Upper lobe of left lung (tissue), 6 donors: ENCODE data around the gene ADAM12. TPM values are rescaled to one million over a fixed set of nuclear protein-coding genes. Genes with fewer than 3 reads are reported as not detected.

Experiments
- ATAC-seq, 2 donors: fragments of 200-7000 bp; cut with Tn5 transposase; one replicate each; pipeline ENCODE4 v1.9.1; 2022; ENCODE audit warnings: mild to moderate bottlenecking in 2 of 2, moderate library complexity in 2 of 2; ENCODE audit not compliant: low FRiP score in 2 of 2
- DNase-seq, 2 donors: peaks; one replicate each; pipeline ENCODE4 v3.0.0-alpha.2; 2019 to 2020
- H3K27ac ChIP-seq, 4 donors: fragments of 200-600 bp; sonication (generic); one replicate each; pipeline ENCODE4 v1.5.1; 2016 to 2019
- H3K27me3 ChIP-seq, 4 donors: fragments of 200-600 bp; sonication (generic); one replicate each; pipeline ENCODE4 v1.5.1; 2017 to 2019
- H3K36me3 ChIP-seq, 4 donors: fragments of 200-600 bp; sonication (generic); one replicate each; pipeline ENCODE4 v1.5.1; 2016 to 2019
- H3K4me1 ChIP-seq, 4 donors: fragments of 200-600 bp; sonication (generic); one replicate each; pipeline ENCODE4 v1.5.1; 2018 to 2019
- H3K4me3 ChIP-seq, 4 donors: fragments of 200-600 bp; sonication (generic); one replicate each; pipeline ENCODE4 v1.5.1; 2017 to 2019; ENCODE audit warnings: mild to moderate bottlenecking in 2 of 4, moderate library complexity in 1 of 4
- H3K9me3 ChIP-seq, 4 donors: fragments of 200-600 bp; sonication (generic); one replicate each; pipeline ENCODE4 v1.5.1; 2018 to 2019
- CTCF ChIP-seq, 6 experiments: fragments of 450-650 bp in 4 of 6; fragments of 200-600 bp in 2 of 6; sonication (generic) in 2 of 6; IDR thresholded peaks; one replicate each; pipeline ENCODE4 v1.5.1; 2016 to 2019; ENCODE audit warnings: antibody characterized with exemption in 6 of 6
- EP300 ChIP-seq, 4 donors: sonication (generic); formaldehyde crosslinking; IDR thresholded peaks; one replicate each; pipeline ENCODE4 v1.5.1; 2017; ENCODE audit warnings: antibody characterized with exemption in 4 of 4, control low read depth in 2 of 4
- POLR2A ChIP-seq, 4 donors: fragments of 450-650 bp; IDR thresholded peaks; one replicate each; pipeline ENCODE4 v1.5.1; 2016 to 2017; ENCODE audit warnings: antibody characterized with exemption in 4 of 4, mild to moderate bottlenecking in 2 of 4
- POLR2AphosphoS5 ChIP-seq, 2 donors: sonication (generic); formaldehyde crosslinking; IDR thresholded peaks; one replicate each; pipeline ENCODE4 v1.5.1; 2017; ENCODE audit warnings: antibody characterized with exemption in 2 of 2
- WGBS, 2 donors: methylation state at CpG; one replicate each; pipeline ENCODE4 v1.1.5; 2017 to 2018; 5-methylcytosine and 5-hydroxymethylcytosine counted together
- total RNA-seq, 6 donors: library from RNA; depleted of rRNA in 4 of 6; stranded (reverse); fragments of >200 nt in 4 of 6; gene quantifications; one replicate each; pipeline versions ENCODE4 v1.1.0 to v1.2.1, GENCODE V29; 2016 to 2021
- donor health status: DM: no; HTN: no; CAD: no; lungs with moderate emphysema.
- donor health status: DM: no; HTN: yes; CAD: no; lungs with severe emphysema.

Gene ADAM12
- total RNA-seq, 6 donors from 2014 or later: 0.44 to 3.7 (median 0.82) TPM

GRCh38 chr10:126201603-126202002, 186.7 kb downstream of the ADAM12 start:
- Histone ChIP-seq H3K36me3 (no peaks in the 10 kb centered on the region), H3K4me3 (no peak overlapping the region), H3K4me1 (no peaks in the 10 kb centered on the region), H3K27me3 (no peaks in the 10 kb centered on the region), H3K27ac (no peak overlapping the region), H3K9me3 (no peaks in the 10 kb centered on the region)
- TF ChIP-seq EP300 (IDR thresholded peaks at IDR 0.05) (no peak), POLR2A (IDR thresholded peaks at IDR 0.05) (no peak), POLR2AphosphoS5 (IDR thresholded peaks at IDR 0.05) (no peak), CTCF (IDR thresholded peaks at IDR 0.05) (no peak)
- WGBS, 2 donors: 68 to 73% methylated on average over 8 of the region's 8 CpGs
- ATAC-seq (no peak), DNase-seq (no peak)

GRCh38 chr10:126199221-126199998, 188.9 kb downstream of the ADAM12 start:
- 90 to 95% methylated on average over 11 to 13 of the region's 13 CpGs for WGBS, 2 donors

GRCh38 chr10:126198681-126199080, 189.6 kb downstream of the ADAM12 start:
- Histone ChIP-seq H3K4me1 (no peaks in the 10 kb centered on the region), H3K36me3 (no peaks in the 10 kb centered on the region), H3K27me3 (no peaks in the 10 kb centered on the region), H3K27ac (no peak overlapping the region), H3K4me3 (no peak overlapping the region), H3K9me3 (no peaks in the 10 kb centered on the region)
- DNase-seq: no peak
- TF ChIP-seq CTCF (IDR thresholded peaks at IDR 0.05): no peak
- TF ChIP-seq POLR2A (IDR thresholded peaks at IDR 0.05): no peak
- TF ChIP-seq EP300 (IDR thresholded peaks at IDR 0.05): no peak
- TF ChIP-seq POLR2AphosphoS5 (IDR thresholded peaks at IDR 0.05): no peak
- no peak for ATAC-seq

More at GRCh38 chr10:126199221-126199998, 188.9 kb downstream of the ADAM12 start:
- TF ChIP-seq CTCF (IDR thresholded peaks at IDR 0.05): no peak
- no peak for TF ChIP-seq POLR2AphosphoS5 (IDR thresholded peaks at IDR 0.05)
- Histone ChIP-seq H3K4me3 (no peak overlapping the region), H3K4me1 (no peaks in the 10 kb centered on the region), H3K36me3 (no peaks in the 10 kb centered on the region), H3K27ac (no peak overlapping the region), H3K9me3 (no peaks in the 10 kb centered on the region), H3K27me3 (no peaks in the 10 kb centered on the region)
- ATAC-seq (peak in 1 of 2 donors; percentile 71), DNase-seq (no peak)

GRCh38 chr10:126197036-126197543, 191.2 kb downstream of the ADAM12 start:
- H3K27ac ChIP-seq: no peak overlapping the region
- no peak for ATAC-seq
- no peaks in the 10 kb centered on the region for H3K27me3 ChIP-seq
- 86 to 87% methylated on average over 9 of the region's 9 CpGs for WGBS, 2 donors
- no peak for TF ChIP-seq POLR2AphosphoS5 (IDR thresholded peaks at IDR 0.05)
- TF ChIP-seq EP300 (IDR thresholded peaks at IDR 0.05): no peak
- no peak for TF ChIP-seq CTCF (IDR thresholded peaks at IDR 0.05)
- no peak for TF ChIP-seq POLR2A (IDR thresholded peaks at IDR 0.05)
- no peaks in the 10 kb centered on the region for H3K36me3 ChIP-seq
- no peaks in the 10 kb centered on the region for H3K9me3 ChIP-seq
- H3K4me1 ChIP-seq: no peaks in the 10 kb centered on the region
- H3K4me3 ChIP-seq: no peak overlapping the region
- DNase-seq: no peak

- whole genome bisulfite sequencing, 2 donors: 92 to 94% methylated on average over 3 of the region's 3 CpGs
- H3K27ac ChIP-seq: no peak overlapping the region
These were observed 192.0 kb downstream of the ADAM12 start for GRCh38 chr10:126196281-126196680.

More at GRCh38 chr10:126196281-126196680, 192.0 kb downstream of the ADAM12 start:
- ATAC-seq: no peak
- Histone ChIP-seq H3K36me3 (no peaks in the 10 kb centered on the region), H3K27me3 (no peaks in the 10 kb centered on the region), H3K4me3 (no peak overlapping the region), H3K9me3 (no peaks in the 10 kb centered on the region), H3K4me1 (no peaks in the 10 kb centered on the region)
- no peak for DNase-seq
- TF ChIP-seq POLR2A (IDR thresholded peaks at IDR 0.05): no peak
- TF ChIP-seq CTCF (IDR thresholded peaks at IDR 0.05): no peak
- no peak for TF ChIP-seq EP300 (IDR thresholded peaks at IDR 0.05)
- TF ChIP-seq POLR2AphosphoS5 (IDR thresholded peaks at IDR 0.05): no peak
